Measurements from ENCODE around the gene ALDH7A1.
"Not testable (repeated sequence)": the region's sequence is repeated elsewhere in the genome, so short reads cannot be mapped to it uniquely, and the experiment has no call there.

Gene ALDH7A1

DNA sequence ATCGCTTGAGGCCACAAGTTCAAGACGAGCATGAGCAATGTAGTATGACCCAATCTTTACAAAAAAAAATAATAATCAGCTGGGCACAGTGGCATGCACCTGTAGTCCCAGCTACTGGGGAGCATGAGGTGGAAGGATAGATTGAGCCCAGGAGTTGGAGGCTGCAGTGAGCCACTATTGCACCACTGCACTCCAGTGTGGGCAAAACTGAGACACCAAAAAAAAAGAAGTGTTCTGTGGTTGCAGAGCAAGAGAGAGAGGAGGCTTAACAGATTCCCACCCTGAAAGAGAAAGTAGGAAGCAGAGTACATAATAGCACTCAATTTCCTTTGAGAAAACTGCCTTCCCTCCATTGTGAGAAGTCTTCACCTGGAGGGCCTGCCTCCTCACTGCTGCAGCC lies 52.6 kb downstream of the ALDH7A1 start:
- DNase-seq = no peak
- intact Hi-C loops (cut with DNase I) = loop anchor here (5.0 kb wide), 1 partner anchor 205 kb away; no protein-coding TSS in a partner anchor

DNA sequence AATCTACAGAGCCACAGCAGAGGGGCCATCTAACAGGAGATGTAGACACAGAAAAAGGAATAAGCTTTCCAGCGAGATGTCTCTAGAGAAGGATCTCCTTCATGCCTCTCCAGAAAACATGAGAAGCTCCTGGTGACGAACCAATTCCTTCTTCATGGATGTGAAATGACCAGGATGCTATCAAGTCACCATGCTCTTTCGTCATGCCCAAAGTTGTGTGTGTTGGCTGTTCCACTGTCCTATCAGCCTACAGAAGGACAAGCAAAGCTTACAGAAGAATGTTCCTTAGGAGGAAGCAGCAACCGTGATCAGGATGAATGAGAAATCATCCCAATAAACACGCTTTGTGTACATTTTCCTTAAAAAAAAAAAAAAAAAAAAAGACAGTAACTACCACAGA lies 54.4 kb downstream of the ALDH7A1 start:
- DNase-seq = peak in 1 of 42 donors; percentile 14
- intact Hi-C loops (cut with DNase I) = loop anchor here (5.0 kb wide), 1 partner anchor 203 kb away; no protein-coding TSS in a partner anchor

GRCh38 chr5:126538579-126538978 lies 56.4 kb downstream of the ALDH7A1 start:
- DNase-seq = no peak
- intact Hi-C loops (cut with DNase I) = loop anchor here (2.0 kb wide), 1 partner anchor 186 kb away; no protein-coding TSS in a partner anchor

DNA sequence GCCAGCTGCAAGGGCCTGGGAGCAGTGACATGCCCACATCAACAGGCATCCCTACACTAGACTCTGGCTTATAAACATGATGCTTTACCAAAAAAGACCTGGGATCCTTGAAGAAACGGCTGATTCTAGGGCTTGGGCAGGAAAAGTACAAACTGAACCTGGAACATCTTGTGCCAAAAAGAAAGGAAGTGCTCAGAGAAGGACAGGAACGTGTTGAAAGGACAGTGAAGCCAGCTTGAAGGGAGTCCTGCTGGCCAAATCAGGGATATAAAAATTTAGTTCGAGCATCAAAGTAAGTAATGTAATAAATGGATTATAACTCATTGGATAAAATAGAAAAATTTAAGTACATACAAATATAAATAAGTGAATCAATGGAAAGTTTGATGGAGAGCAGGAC lies 58.1 kb downstream of the ALDH7A1 start:
- intact Hi-C loops (cut with DNase I) = no loop called here
- peak in 1 of 42 donors; percentile 13 for DNase-seq

DNA sequence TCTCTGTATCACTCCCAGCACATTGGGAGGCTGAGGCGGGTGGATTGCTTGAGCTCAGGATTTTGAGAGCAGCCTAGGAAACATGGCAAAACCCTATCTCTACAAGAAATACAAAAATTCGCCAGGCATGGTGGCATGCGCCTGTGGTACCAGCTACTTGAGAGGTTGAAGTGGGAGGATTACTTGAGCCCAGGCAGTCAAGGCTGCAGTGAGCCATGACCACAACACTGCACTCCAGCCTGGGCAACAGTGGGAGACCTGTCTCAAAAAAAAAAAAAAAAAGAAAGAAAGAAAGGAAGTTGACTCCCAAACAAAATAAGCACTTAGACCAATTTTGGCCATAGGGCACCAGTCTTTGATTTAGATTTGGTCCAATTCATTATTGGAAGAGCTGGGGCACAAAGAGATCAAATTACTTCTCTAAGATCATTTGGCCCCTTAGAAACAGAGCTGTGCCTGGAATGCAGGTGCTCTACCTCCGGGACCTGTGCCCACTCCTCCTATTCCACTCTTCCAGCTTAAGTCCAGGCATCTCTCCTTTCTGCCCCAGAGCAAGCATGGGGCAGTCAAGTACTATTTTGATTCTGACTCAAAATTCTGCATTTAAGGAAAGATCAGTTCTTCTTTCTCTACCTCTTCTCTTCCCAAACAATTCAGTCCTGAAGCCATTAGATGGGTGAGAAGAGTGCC lies 59.0 kb downstream of the ALDH7A1 start:
- intact Hi-C loops (cut with DNase I) = no loop called here
- no peak for DNase-seq

GRCh38 chr5:126534553-126534952 lies 60.5 kb downstream of the ALDH7A1 start:
- intact Hi-C loops (cut with DNase I) = no loop called here
- no peak for DNase-seq

GRCh38 chr5:126531543-126532120 lies 63.4 kb downstream of the ALDH7A1 start:
- peak in 8 of 42 donors; percentile 5 to 59 (median 25) for DNase-seq
- intact Hi-C loops (cut with DNase I) = no loop called here

GRCh38 chr5:126527892-126528291 lies 67.1 kb downstream of the ALDH7A1 start:
- DNase-seq = no peak
- intact Hi-C loops (cut with DNase I) = no loop called here

GRCh38 chr5:126527158-126527557 lies 67.9 kb downstream of the ALDH7A1 start:
- DNase-seq = no peak
- intact Hi-C loops (cut with DNase I) = no loop called here

GRCh38 chr5:126526493-126526892 lies 68.5 kb downstream of the ALDH7A1 start:
- intact Hi-C loops (cut with DNase I) = no loop called here
- no peak for DNase-seq

DNA sequence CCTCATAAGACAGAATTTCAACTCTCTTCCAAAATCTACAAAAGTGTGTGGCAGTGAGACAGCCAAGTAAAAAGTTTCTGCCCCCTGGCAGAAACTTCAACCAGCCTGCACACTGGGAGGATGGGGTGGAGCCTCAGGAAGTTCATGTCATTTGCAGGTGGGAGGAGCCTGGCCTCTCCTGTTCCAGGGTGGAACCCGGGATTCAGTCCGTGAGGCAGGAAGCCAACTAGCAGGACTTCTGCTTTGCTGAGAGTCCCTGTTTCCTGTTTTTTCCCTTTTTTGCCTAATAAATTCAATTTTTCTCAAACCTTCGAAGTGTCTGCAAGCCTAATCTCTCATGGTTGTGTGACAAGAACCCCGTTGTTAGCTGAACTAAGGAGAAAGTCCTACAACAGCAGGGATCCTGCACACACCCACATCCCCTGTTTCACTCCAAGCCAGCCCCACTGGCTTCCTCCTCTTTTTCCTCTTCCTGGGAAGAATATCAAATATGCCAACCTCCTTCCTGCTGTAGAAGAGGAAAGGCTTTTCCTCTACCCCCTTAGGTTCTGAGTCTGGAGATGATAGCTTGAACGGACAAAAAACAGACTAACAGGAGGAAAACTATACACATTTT lies 69.3 kb downstream of the ALDH7A1 start:
- intact Hi-C loops (cut with DNase I) = no loop called here
- peak in 17 of 42 donors; percentile 19 to 56 (median 37) for DNase-seq

GRCh38 chr5:126523818-126524510 lies 71.1 kb downstream of the ALDH7A1 start:
- no peak for DNase-seq
- intact Hi-C loops (cut with DNase I) = no loop called here

- no peak for DNase-seq
- intact Hi-C loops (cut with DNase I) = no loop called here
Observed at GRCh38 chr5:126521130-126521529, 73.9 kb downstream of the ALDH7A1 start.

GRCh38 chr5:126520593-126520953 lies 74.4 kb downstream of the ALDH7A1 start:
- no peak for DNase-seq

DNA sequence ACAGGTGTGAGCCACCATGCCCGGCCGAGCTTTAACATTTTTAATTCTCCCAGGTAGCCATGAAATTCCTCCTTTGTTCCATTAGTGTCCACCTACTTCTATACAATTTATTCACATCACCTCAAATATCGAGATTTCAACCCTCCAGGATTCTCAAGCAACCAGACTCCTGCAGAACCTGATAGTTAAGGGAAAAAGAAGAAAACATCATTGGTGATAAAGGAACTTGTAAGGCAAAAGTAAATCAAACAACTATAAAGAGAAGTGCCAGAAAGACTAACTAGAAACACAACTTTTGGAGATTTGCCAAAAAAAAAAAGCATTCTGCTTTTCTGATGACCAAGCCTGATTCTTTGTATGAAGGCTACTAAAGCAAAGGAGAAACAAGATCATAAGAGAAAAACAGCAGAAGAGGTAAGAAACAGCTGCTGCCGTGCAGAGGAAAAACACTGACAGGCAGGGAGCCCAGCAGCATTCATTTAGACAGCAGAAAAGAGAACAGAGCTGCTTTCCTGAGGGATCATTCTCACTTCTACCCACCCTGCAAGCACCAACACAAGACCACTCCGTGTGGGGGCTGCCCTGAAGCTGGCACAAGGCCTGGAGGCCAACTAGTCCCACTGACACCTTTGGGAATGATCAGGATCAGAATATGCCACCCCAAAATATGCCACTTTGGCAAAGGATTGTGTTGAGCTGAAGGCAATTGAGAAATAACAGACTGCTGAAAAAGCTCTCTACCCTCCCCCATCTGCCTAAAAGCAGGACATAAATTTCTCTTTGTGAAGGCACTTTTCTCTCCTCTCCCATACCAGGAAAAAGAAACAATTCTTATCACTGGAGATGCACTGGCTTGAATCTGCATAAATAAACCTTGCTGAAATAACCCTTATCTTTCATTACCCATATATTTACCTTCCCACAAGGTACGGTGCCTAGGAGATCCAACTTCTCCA lies 75.1 kb downstream of the ALDH7A1 start:
- DNase-seq = peak in 7 of 42 donors; percentile 8 to 49 (median 29)
- intact Hi-C loops (cut with DNase I) = no loop called here

More at GRCh38 chr5:126520593-126520953, 74.4 kb downstream of the ALDH7A1 start:
- intact Hi-C loops (cut with DNase I) = no loop called here

GRCh38 chr5:126519223-126519622 lies 75.8 kb downstream of the ALDH7A1 start:
- intact Hi-C loops (cut with DNase I); DNase-seq: not testable (repeated sequence)

DNA sequence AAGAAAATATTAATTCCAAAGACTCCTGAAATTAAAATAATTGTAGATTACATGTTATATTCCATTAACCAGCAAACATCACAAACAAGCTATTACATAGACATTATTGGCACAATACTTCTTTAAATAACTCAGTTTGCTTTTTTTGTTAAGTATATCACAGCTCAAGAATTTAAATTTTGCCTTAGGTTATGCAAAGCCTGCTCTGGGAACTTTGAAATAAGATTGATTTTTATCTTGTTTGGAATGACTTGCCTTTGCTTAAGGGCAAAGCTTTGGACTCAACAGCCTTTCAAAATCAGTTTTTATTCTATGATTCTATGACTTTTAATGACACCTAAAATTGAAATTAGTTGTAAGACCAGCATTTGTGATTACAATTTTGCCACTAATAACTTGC lies 78.2 kb downstream of the ALDH7A1 start:
- no peak for DNase-seq
- intact Hi-C loops (cut with DNase I) = no loop called here

DNA sequence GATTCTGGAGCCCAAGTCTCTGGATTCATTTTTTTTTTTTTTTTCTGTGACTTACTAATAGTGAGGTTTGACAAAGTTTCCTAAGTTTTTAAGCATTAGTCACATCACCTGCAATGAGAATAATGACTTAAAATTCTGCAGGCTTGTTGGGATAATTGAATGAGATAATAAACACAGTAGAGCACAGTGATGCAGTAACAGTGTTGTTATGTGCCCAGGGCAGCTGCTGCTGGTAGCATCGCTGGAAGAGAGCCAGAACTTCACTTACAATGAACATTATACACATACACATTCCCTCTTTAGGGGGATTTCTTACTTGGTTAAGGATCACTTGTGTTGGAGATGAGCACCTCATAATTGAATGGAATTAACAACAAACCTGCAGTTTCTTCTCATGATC lies 78.9 kb downstream of the ALDH7A1 start:
- intact Hi-C loops (cut with DNase I) = no loop called here
- DNase-seq = peak in 8 of 42 donors; percentile 26 to 61 (median 45)

GRCh38 chr5:126515337-126515736 lies 79.7 kb downstream of the ALDH7A1 start:
- intact Hi-C loops (cut with DNase I) = no loop called here
- DNase-seq = no peak
